Endodermal cell (in vitro differentiated cells): ENCODE measurements around the gene ECSIT. TPM values are rescaled to one million over a fixed set of nuclear protein-coding genes. Genes with fewer than 3 reads are reported as not detected.

Experiments used
- DNase-seq: peaks from one replicate; pipeline ENCODE4 v3.0.0-alpha.2; 2017
- H3K27ac ChIP-seq: 2 replicates; pipeline ENCODE4 v1.5.1; 2013; ENCODE audit warnings: mild to moderate bottlenecking, low read depth, low read length, moderate library complexity
- H3K27me3 ChIP-seq: 2 replicates; pipeline ENCODE4 v1.6.1; 2013; ENCODE audit warnings: mild to moderate bottlenecking, low read length, moderate library complexity; ENCODE audit not compliant: insufficient read depth, control insufficient read depth, poor library complexity, severe bottlenecking
- H3K36me3 ChIP-seq: 2 replicates; pipeline ENCODE4 v1.7.0; 2013; ENCODE audit warnings: mild to moderate bottlenecking, low read length, moderate library complexity; ENCODE audit not compliant: control insufficient read depth, insufficient read depth
- H3K4me1 ChIP-seq: one replicate; pipeline ENCODE4 v1.7.0; 2013; ENCODE audit warnings: low read length; ENCODE audit not compliant: control insufficient read depth, insufficient read depth
- H3K4me3 ChIP-seq: 2 replicates; pipeline ENCODE4 v1.5.1; 2013; ENCODE audit warnings: mild to moderate bottlenecking, low read length, moderate library complexity
- H3K9ac ChIP-seq: 2 replicates; pipeline ENCODE4 v1.6.1; 2013; ENCODE audit warnings: mild to moderate bottlenecking, low read length, moderate library complexity; ENCODE audit not compliant: poor library complexity, severe bottlenecking; ENCODE audit errors: extremely low read depth
- H3K9me3 ChIP-seq: 2 replicates; pipeline ENCODE4 v1.6.1; 2013; ENCODE audit warnings: mild to moderate bottlenecking, low read length, moderate library complexity; ENCODE audit not compliant: control insufficient read depth
- H3K27ac Mint-ChIP-seq: 2 replicates; pipeline ENCODE4 v1.8.0; 2020; ENCODE audit warnings: mixed read lengths
- H3K27me3 Mint-ChIP-seq: 2 replicates; pipeline ENCODE4 v1.8.0; 2021; ENCODE audit warnings: mild to moderate bottlenecking, mixed read lengths; ENCODE audit not compliant: insufficient read depth
- H3K36me3 Mint-ChIP-seq: 2 replicates; pipeline ENCODE4 v1.8.0; 2020; ENCODE audit warnings: low read depth, mixed read lengths
- H3K4me1 Mint-ChIP-seq: 2 replicates; pipeline ENCODE4 v1.8.0; 2020; ENCODE audit warnings: mixed read lengths
- H3K4me3 Mint-ChIP-seq: 2 replicates; pipeline ENCODE4 v1.8.0; 2020; ENCODE audit warnings: mild to moderate bottlenecking, moderate library complexity, mixed read lengths
- H3K9me3 Mint-ChIP-seq: 2 replicates; pipeline ENCODE4 v1.8.0; 2020; ENCODE audit warnings: mild to moderate bottlenecking, mixed read lengths
- CTCF ChIP-seq: fragments of 200-600 bp; sonication (generic); conservative IDR thresholded peaks from 2 replicates; pipeline ENCODE4 v1.5.0; 2021; ENCODE audit warnings: antibody characterized with exemption, mild to moderate bottlenecking
- WGBS, 2 experiments: methylation state at CpG; one replicate each; pipeline versions ENCODE4 v1.1.5 to v1.1.7; 2013; ENCODE audit warnings: missing lambda C conversion rate in 2 of 2, mixed read lengths in 1 of 2; ENCODE audit not compliant: insufficient coverage in 1 of 2, insufficient read length in 1 of 2; 5-methylcytosine and 5-hydroxymethylcytosine counted together
- total RNA-seq, 2 donors: library from RNA; stranded (reverse); fragmentation: NEBNext Ultra II Directional in 1 of 2; extraction: Animal tissue kit (Norgen Biotek cat#: 25700) in 1 of 2; gene quantifications; 2 replicates in 1 of 2; 3 replicates in 1 of 2; pipeline ENCODE4 v1.2.1, GENCODE V29; 2021

The ECSIT gene
- total RNA-seq, 2 donors from 2014 or later, result 24.7 to 26.2 TPM

DNA sequence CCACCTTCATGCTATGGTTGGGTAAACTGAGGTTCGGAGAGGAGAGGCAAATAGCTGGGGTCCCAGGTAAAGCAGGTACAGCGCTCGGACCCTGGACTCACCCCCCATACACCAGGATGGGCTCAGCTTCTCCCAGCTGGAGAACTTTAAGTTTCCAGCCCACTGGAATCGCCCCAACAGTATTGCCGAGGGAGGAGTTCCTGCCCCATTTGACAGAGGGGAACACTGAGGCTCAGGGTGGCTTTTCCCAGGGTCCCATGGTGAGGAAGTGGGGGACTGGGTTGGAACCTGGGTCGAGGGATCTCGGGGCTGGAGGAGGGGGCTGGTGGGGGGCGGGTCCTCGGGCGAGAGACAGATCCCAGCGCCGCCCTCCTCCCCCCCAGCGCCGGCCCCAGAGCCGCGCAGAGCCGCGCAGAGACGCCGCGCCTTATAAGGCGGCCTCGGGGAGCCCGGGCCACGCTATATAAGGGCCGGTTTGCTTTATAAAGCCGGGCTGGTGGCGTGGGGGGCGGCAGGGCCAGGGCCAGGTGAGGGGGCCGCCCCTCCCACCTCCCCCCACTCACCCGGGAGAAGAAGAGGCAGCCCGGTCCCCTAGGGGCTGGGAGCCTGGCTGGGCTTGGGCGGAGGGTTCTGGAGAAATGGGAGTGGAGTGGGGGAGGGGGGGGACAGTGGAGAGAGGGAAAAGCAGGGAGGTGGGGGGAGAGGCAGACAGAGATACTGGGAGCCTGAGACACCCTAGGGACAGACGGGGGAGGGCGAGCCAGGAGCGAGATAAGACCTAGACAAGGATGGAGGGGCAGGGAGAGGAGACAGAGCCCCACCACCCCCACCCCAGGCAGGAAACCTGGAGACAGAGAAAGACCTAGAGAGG, 10.8 kb upstream of the ECSIT start:
- Mint-ChIP-seq H3K4me1 (peaks cover 17% of the 10 kb centered on the region), H3K27me3 (peaks cover 9% of the 10 kb centered on the region), H3K36me3 (no peaks in the 10 kb centered on the region), H3K9me3 (no peaks in the 10 kb centered on the region), H3K27ac (peak overlapping the region; percentile 66), H3K4me3 (peak overlapping the region; percentile 51)
- Histone ChIP-seq H3K4me3 (peak overlapping the region; percentile 90), H3K9me3 (no peaks in the 10 kb centered on the region), H3K9ac (peak overlapping the region; percentile 61), H3K36me3 (peaks cover 18% of the 10 kb centered on the region), H3K27me3 (no peaks in the 10 kb centered on the region), H3K27ac (no peak overlapping the region), H3K4me1 (peaks cover 4% of the 10 kb centered on the region)
- 16 to 52% methylated on average over 4 to 21 of the region's 36 CpGs for WGBS, 2 experiments
- TF ChIP-seq CTCF, result no peak
- peak; percentile 73 for DNase-seq

DNA sequence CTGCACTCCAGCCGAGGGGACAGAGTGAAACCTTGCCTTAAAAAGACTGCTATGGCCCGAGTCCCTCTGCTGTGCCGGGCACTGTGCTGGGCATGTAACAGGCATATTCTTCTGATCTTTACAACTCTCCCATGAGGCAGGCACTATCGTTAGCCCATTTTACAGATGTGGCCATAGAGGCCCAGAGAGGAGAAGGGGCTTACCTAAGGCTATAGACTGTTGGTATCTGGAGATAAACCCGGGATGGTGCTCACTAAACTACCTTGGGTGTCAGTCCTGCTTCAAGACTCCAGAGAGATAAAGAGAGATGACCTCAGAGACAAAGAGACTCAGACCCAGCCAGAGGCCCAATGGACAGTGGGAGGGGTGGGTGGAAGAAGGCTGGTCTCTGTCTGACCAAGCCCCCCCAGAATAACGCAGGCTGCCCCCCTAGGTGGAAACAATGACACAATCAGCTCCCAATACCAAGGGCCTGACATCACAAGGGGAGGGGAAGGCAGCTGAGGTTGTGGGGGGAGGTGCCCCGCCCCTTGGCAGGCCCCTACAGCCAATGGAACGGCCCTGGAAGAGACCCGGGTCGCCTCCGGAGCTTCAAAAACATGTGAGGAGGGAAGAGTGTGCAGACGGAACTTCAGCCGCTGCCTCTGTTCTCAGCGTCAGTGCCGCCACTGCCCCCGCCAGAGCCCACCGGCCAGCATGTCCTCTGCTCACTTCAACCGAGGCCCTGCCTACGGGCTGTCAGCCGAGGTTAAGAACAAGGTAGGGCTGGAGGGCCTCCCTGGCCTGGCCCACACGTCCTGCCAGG, 9.5 kb upstream of the ECSIT start, which contains the start of gene CNN1:
CNN1 (plus strand) TSS at position 620 of the 805 bp plus-strand sequence; CDS start at position 697, 77 bp downstream.
- no peaks in the 10 kb centered on the region for H3K9me3 Mint-ChIP-seq
- TF ChIP-seq CTCF, result no peak
- WGBS, 2 experiments, result 20 to 28% methylated on average over 11 to 21 of the region's 21 CpGs
- peaks cover 18% of the 10 kb centered on the region for H3K27me3 Mint-ChIP-seq
- peak within 1 kb of the TSS; percentile 66 for H3K27ac Mint-ChIP-seq
- H3K36me3 Mint-ChIP-seq, result no peaks in the 10 kb centered on the region
- Histone ChIP-seq H3K27ac (no peak within 1 kb of the TSS), H3K9ac (peak within 1 kb of the TSS; percentile 61), H3K4me1 (peaks cover 4% of the 10 kb centered on the region), H3K27me3 (no peaks in the 10 kb centered on the region), H3K36me3 (peaks cover 11% of the 10 kb centered on the region), H3K4me3 (peak within 1 kb of the TSS; percentile 90), H3K9me3 (no peaks in the 10 kb centered on the region)
- peak; percentile 93 for DNase-seq
- H3K4me1 Mint-ChIP-seq, result peaks cover 17% of the 10 kb centered on the region
- H3K4me3 Mint-ChIP-seq, result peak within 1 kb of the TSS; percentile 51

DNA sequence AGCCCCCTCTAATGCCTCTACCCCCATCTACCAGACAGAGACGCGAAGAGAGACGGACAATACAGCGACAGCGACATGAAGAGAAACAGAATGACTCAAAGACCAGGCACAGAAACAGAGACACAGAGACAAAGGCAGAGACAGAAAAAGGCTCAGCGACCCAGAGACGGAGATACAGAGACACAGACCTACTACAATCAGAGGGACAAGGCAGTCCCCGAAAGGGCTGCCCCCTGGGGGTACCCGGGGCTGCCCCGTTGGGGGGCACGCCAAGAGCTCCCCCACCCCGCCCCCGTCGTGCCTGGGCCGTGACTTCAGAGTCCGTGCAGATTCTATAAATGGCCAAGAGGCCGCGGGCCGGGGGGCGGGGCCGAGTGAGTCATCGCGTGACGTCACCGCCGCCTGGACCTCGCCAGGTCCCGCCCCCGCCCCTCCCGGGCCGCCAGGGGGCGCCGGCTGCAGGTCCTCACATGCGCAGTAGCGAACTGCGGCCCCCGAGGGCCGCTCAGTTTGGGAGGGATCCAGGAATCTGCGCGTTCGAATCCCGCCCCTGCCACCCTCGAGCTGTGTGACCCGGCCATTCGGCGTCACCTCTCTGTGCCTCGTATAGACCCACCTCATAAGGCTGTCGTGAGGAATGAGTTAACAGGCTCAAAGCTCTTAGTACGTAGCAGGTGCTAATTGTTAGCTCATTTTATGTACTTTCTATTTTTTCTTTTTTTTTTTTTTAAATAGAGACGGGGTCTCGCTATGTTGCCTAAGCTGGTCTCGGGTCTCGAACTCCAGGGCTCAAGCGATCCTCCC, 7.1 kb upstream of the ECSIT start:
- Mint-ChIP-seq H3K27me3 (peaks cover 27% of the 10 kb centered on the region), H3K4me3 (peak overlapping the region; percentile 55), H3K27ac (peak overlapping the region; percentile 93), H3K9me3 (no peaks in the 10 kb centered on the region), H3K4me1 (peaks cover 17% of the 10 kb centered on the region), H3K36me3 (no peaks in the 10 kb centered on the region)
- Histone ChIP-seq H3K4me1 (peaks cover 4% of the 10 kb centered on the region), H3K27me3 (no peaks in the 10 kb centered on the region), H3K27ac (peak overlapping the region; percentile 11), H3K36me3 (peaks cover 1% of the 10 kb centered on the region), H3K4me3 (peak overlapping the region; percentile 83), H3K9ac (peak overlapping the region; percentile 64), H3K9me3 (no peaks in the 10 kb centered on the region)
- 13 to 16% methylated on average over 28 to 54 of the region's 54 CpGs for WGBS, 2 experiments
- TF ChIP-seq CTCF, result peak; percentile 97
- DNase-seq, result peak; percentile 97
